GM08714 (cell line): ENCODE results near the gene HOXA3.

Experiments used
- H3K4me3 ChIP-seq: fragments of 200-500 bp; sonication (Bioruptor generic); 2 replicates; pipeline ENCODE4 v1.5.1; 2014; ENCODE audit warnings: mild to moderate bottlenecking, low read length, inconsistent platforms
- ZNF274 ChIP-seq: IDR thresholded peaks from 2 replicates; pipeline ENCODE4 v1.6.1; 2012; ENCODE audit warnings: mild to moderate bottlenecking, low read depth, low read length

The HOXA3 gene

GRCh38 chr7:27138472-27138871 is 13.9 kb downstream of the HOXA3 start:
- no peak for TF ChIP-seq ZNF274
- H3K4me3 ChIP-seq = no peak overlapping the region

- no peak overlapping the region for H3K4me3 ChIP-seq
- TF ChIP-seq ZNF274 = no peak
These were observed 14.6 kb downstream of the HOXA3 start for GRCh38 chr7:27137640-27138315.

- TF ChIP-seq ZNF274 = no peak
- no peak overlapping the region for H3K4me3 ChIP-seq
These were observed 18.0 kb downstream of the HOXA3 start for GRCh38 chr7:27134392-27134791.

GRCh38 chr7:27133409-27134231 is 18.8 kb downstream of the HOXA3 start:
- H3K4me3 ChIP-seq = no peak overlapping the region
- no peak for TF ChIP-seq ZNF274

GRCh38 chr7:27132978-27133377 is 19.4 kb downstream of the HOXA3 start:
- H3K4me3 ChIP-seq = no peak overlapping the region
- TF ChIP-seq ZNF274 = no peak

- H3K4me3 ChIP-seq = no peak overlapping the region
- no peak for TF ChIP-seq ZNF274
These were observed 20.2 kb downstream of the HOXA3 start for GRCh38 chr7:27132214-27132613.

GRCh38 chr7:27131390-27131819 is 21.0 kb downstream of the HOXA3 start:
- no peak for TF ChIP-seq ZNF274
- H3K4me3 ChIP-seq = no peak overlapping the region

GRCh38 chr7:27130540-27131389 is 21.6 kb downstream of the HOXA3 start, which contains the start of gene HOXA4:
Gene HOXA4 (minus strand): TSS chr7:27130757. CDS start chr7:27130733, 24 bp downstream.
- TF ChIP-seq ZNF274 = no peak
- peak within 1 kb of the TSS; percentile 39 for H3K4me3 ChIP-seq

GRCh38 chr7:27129729-27130539 is 22.4 kb downstream of the HOXA3 start:
- peak overlapping the region; percentile 21; the same call in 1 of the 2 replicates for H3K4me3 ChIP-seq
- TF ChIP-seq ZNF274 = no peak

- no peak for TF ChIP-seq ZNF274
- no peak overlapping the region for H3K4me3 ChIP-seq
These were observed 23.3 kb downstream of the HOXA3 start for GRCh38 chr7:27128776-27129728.

- no peak for TF ChIP-seq ZNF274
- no peak overlapping the region for H3K4me3 ChIP-seq
These were observed 24.3 kb downstream of the HOXA3 start for GRCh38 chr7:27128034-27128433.

- no peak for TF ChIP-seq ZNF274
- no peak overlapping the region for H3K4me3 ChIP-seq
These were observed 25.6 kb downstream of the HOXA3 start for GRCh38 chr7:27126596-27127327.
